Measurements from ENCODE around the gene SEC61A1. TPM values are rescaled to one million over a fixed set of nuclear protein-coding genes. Genes with fewer than 3 reads are reported as not detected.

The SEC61A1 gene
- 248 and 249 TPM in 2 replicates for total RNA-seq (2014; rRNA removed; shearing (Covaris generic))

DNA sequence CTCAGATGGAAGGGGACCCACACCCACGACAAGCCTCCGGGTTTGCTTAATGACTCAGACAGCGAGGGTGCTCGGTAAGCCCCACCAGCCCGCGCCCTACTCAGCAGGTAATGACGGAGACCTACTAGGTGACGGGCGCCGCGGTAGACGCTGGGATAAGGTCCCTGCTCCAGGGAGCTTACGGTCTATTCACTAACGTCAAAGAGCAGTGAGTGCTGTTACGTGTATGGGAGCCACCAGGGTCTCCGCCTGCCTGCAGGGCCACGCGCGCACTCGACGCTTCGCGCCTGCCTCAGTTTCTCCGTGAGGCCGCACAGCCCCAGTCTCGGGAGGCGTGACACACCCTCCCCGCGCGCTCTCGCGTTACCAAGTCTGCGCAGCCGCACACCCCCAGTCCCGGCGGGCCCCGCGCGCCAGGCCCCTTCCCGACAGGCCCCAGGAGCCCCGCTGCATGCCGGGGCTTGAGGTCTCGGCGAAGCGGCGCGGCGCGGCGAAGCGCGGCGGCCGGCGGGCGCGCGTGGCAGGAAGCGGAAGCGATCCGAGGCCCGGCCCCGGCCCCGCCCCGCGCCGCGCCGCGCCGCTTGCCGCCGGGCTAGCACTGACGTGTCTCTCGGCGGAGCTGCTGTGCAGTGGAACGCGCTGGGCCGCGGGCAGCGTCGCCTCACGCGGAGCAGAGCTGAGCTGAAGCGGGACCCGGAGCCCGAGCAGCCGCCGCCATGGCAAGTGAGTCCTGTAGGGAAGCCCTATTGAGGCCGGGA is at the start of gene SEC61A1:
Gene SEC61A1, plus strand, starts transcription at position 601 of the 758 bp plus-strand sequence. Its CDS starts 116 bp downstream, at position 717.
- peak; percentile 95 for DNase-seq (ENCODE audit: low spot score)

DNA sequence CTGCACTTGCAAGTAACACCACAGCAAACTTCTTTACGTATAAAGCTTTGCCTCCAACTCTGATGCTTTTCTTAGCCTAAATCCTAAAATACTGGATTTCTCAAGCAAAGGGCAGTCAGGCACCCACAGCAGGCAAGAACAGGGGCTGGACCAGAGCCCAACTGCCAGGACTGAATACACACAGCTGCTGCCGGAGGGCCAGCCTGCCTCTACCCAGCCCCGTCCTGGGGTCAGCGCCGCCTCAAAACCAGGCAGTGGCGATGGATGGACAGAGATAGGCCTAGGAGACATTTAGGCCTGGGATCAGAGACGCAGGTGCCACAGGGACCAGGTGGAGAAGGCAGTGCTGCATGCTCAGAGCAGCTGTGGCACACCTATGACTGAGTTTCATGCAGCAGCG is 47.6 kb upstream of the SEC61A1 start:
- no peak for DNase-seq (ENCODE audit: low spot score)

DNA sequence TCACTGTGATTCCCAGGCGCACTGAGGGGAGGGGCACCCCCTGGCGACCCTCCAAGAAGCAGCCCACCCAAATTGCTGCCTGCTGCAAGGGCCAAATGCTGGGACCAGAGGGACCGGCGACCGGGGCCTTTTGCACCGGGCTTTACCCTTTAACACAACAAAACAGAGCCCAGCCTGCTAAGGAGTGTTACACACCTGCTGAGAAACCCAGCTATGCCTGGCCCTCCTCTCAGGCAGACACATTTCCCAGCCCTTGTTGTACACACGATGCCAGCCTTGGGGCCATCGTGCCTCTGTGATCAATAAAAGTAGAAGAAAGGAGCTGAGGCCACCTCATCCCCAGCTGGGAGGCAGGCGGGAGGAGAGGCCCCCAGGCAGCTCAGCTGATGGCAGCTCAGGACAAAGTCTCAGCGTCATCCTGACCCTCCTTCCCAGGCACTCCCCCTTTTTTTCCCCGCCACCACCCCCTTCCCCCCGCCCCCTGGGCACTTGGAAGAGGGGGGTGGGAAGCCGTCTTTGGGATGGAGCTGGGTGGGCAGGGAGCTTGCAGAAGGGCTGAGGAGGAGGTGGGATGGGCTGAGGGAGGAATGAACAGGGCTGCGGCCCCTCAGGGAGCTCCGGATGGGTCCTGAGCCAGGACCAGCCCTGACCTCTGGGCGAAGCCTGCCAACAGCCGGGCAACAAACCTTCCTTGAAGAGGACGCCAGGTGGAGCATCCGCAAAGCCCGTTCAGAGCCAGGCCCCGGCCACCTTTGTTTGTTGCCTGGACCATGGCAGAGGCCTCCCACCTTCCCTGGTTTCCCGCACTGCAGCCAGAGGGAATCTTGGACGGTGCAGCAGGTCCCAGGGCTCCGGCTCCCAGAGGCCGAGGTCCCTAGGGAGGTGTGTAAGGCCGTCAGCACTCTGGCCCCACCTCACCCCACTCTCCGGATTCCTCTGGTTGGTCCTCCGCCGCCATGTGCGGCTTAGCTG is 45.9 kb upstream of the SEC61A1 start:
- no peak for DNase-seq (ENCODE audit: low spot score)

DNA sequence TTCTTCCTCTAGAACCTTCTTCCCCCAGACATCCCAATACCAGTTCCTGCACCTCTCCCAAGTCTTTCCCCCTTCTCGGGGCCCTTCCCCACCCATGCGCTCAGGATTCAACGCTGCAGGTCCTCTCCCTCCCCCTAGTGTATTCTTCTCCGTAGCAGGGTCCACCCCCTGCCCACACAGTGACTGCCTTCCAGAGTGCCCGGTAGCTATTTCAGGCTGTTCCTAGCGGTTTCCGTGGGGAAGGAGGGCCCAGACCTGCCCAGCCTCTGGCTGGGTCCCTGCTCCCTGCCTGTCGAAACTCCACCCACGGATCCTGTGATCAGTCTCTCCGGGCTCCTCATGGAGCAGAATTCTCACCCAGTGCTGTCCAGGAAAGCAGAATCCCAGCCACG is 45.2 kb upstream of the SEC61A1 start:
- no peak for DNase-seq (ENCODE audit: low spot score)

DNA sequence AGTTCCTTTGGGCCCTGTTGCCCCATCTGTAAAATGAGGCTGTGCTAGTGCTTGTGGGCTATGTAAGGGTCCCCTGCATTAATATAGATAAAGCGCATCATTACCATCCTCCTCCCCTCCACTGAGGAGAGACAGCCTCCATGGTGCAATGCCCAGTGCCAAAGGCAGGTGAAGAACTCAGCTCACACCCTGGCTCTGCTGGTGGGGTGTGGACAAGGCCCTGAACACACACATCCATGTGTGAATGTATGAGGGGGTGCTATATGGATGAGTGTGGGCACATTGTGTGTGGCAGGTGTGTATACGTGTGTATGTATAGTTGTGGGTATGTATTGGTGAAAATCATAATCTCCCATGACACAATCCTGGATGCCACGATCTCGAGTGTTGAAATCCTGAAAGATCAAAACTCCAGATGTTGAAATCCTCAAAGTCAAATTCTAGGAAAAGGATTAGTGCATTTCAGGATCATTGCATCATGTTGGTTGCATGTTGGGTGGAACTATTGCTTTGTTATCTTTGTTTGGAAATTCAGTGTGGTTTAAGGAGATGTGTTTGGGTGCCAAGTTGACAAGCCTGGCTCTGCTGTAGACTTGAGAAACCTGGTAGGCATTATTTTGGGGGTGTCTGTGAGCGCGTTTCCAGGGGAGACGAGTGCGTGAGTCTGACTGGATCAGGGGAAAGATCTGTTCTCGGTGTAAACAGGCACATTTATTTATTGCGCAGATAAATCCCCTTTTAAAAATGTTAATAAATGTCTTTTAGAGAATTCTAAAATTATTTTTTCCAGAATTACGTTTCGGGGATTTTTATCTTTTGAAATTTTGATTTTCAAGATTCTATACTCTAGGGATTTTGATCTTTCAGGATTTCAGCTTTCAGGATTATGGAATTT is 42.0 kb upstream of the SEC61A1 start:
- DNase-seq (ENCODE audit: low spot score), result no peak

DNA sequence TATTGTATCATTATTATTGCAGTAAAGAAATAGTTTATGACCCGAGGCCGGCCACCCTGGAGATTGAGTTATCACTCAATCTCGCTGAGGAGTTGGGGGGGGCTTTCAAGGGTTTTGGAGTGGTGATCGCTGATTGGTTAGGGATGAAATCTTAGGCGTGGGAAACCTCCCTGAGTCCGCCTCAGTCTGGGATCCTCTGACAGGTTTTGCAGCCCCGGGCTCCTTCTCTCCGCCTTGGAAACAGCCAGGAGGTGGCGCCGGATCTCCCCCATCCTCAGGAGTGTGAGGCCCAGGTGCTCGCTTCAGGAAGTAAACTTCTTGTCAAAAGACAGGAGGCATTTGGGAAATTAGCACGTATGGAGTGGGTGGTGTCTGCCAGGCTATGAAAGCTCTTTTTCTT is 41.1 kb upstream of the SEC61A1 start:
- peak; percentile 85 for DNase-seq (ENCODE audit: low spot score)

DNA sequence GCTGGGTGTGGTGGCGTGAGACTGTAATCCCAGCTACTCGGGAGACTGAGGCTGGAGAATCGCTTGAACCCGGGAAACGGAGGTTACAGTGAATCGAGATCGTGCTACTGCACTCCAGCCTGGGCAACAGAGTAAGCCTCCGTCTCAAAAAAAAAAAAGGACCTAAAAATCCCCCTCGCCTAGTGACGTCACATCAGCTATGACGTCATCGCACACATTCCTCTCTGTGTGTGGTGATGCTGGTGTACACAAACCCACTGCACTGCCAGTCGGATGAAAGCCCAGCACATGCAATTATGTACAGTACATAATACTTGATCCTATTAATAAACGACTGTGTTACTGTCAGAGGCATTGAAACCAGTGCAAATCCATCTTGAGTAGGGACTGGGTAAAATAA is 40.2 kb upstream of the SEC61A1 start:
- DNase-seq (ENCODE audit: low spot score), result no peak

DNA sequence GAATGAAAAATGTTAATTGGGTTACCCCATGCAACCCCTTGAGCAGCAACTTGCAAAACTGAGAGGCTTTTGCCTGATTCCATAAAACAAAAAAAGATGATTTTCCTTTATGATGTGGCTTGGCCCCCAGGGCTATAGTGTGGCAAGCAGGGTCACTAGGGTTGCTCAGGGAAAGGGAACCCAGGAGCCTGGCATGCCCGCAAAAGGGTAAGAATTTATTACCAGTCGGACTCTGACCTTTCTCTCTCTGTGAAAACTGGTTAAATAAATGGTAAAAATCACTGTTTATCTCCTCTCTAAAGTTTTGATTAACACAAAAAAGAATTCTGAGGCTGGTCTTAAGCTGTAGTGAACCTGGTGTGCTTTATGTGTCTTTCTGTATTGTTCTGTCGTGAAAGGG is 37.7 kb upstream of the SEC61A1 start:
- DNase-seq (ENCODE audit: low spot score), result no peak

DNA sequence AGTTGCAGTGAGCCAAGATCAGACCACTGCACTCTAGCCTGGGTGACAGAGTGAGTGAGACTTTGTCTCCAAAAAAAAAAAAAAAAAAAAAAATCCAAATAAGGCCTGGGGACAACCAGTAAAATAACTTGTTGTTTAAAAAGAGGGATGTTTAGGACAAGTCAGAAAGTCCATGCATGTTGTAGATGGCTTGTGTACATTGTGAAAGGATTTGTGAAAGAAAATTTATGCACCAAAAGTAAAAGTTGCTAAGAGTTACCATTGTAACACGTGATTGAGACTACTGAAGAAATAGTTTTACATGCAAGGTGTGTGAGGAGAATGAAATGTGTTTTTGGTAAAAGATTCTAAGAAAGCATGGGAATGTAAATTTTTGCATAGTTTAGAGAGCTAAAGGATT is 35.7 kb upstream of the SEC61A1 start:
- no peak for DNase-seq (ENCODE audit: low spot score)

DNA sequence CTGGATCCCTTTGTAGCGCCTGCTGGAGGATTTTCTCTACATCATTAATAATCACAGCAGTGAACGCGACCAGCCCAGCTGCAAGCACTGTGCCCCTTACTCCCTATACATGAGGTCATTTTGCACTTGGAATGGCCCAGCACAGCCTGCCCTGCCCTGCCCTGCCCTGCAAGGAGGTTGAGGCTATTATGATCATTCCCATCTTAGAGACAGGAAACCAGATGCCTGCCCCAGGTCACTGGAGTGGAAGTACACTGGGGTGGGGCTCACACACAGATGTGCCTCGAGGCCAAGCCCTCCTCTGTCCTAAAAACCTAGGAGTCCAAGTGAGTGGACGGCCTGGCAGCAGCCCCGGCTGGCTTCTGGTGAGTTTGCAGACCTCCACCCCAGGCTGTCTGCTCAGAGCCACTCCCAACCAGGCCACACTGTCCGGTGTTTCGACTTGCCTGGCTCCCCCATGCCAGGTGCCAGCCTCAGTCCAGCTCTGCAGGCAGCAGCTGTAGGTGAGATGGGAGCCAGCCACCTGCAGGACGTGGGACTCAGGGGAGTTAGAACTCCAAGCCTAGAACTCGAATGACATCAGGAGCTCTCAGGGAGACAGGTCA is 30.4 kb upstream of the SEC61A1 start:
- DNase-seq (ENCODE audit: low spot score), result no peak

DNA sequence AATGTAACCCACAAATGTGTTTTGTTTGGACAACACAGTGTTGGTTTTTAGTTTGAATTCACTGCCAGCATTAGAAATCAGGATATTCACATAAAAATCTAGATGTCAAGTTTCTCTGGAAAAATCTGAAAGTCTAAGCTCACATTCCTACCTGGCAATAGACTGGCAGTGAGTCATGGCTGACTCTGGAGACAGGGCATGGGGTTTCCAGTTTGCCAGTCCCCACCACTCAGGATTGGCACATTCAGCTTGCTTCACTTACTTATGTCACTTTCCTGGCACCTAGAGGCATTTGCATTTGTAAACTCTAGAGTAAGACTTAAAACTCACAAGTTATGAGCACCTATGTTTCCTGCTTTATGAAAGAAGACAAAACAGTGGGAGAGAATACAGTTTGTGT is 19.1 kb upstream of the SEC61A1 start:
- no peak for DNase-seq (ENCODE audit: low spot score)

DNA sequence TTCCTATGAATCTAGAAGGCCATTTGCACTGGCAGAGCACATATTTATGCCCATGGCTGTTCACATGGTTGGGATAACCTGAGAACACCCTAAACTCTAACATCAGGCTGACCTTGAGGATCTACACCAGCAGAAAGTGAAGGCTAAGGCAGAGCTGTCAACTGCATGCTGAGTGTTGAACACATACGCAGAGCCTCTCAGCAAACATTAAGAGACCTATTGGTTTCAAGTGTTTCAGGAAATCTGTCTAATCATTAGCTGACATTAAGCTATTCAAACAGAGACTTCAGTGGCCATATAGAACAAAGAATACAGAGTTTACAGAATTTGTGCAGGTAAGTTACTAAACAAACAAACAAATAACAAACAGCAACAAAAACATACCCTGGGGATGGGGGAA is 16.1 kb upstream of the SEC61A1 start:
- DNase-seq (ENCODE audit: low spot score), result no peak

DNA sequence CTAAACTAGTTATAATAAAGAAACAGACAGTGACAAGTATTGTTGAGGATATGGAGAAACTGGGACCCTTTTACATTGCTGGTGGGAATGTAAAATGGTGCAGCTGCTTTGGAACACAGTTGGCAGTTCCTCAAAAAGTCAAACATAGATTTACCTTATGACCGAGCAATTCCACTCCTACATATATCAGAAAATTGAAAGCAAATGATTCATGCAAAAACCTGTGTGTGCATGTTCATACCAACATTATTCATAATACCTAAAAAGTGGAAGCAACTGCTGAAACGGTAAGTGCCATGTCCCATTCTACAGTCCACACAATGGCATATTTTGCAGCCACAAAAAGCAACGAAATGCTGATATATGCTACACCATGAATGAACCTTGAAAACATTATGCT is 12.2 kb upstream of the SEC61A1 start:
- no peak for DNase-seq (ENCODE audit: low spot score)

DNA sequence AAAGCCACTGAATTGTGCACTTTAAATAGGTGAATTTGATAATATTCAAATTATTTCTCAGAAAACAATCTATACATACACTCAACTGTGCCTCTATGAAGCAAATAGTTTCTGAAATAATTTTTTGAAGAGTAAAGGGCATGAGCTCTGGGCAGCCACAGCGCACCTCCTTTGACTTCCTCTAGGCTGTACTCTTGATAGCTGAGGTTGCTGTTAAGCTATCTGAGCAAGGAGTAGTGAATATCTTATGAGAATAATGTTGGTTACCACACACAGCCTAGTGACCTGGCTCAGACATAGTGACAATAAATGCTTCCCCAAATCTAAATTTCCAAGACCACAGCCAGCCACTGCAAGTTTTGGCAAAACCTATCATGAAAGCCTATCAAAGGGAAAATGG is 11.6 kb upstream of the SEC61A1 start:
- no peak for DNase-seq (ENCODE audit: low spot score)

DNA sequence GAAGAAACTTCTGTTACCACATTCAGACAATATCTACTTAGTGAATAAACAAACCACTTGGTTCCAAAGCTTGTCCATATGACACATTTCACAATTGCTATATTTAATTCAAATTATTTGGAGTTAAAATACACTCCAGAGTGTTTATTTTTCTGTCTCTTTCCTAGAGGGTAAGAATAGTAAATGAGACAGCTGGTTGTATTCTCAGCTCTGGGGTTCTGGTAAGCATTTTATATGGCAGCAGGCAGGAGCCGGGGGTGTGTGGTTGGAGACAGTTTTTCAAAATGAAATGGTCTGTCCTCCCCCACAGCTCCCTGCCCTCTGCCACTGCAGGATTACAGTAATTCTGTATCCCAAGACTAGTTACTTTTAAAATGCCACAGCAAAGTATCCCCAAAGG is 10.9 kb upstream of the SEC61A1 start:
- no peak for DNase-seq (ENCODE audit: low spot score)

DNA sequence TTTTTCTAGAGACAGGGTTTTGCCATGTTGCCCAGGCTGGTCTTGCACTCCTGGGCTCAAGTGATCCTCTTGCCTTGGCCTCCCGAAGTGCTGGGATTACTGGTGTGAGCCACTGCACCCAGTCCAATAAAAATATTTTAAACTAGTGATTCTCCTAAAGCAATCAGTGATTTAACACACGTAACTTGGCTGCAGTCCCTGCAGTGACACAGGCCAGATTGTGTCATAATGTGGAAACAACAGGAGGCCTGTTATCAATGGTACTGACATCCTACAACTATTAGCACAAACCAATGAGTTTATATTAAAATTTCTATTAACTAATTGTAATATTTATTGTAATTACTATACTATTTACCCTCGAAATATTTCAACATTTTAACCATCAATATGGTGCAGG is 1.6 kb upstream of the SEC61A1 start:
- no peak for DNase-seq (ENCODE audit: low spot score)

DNA sequence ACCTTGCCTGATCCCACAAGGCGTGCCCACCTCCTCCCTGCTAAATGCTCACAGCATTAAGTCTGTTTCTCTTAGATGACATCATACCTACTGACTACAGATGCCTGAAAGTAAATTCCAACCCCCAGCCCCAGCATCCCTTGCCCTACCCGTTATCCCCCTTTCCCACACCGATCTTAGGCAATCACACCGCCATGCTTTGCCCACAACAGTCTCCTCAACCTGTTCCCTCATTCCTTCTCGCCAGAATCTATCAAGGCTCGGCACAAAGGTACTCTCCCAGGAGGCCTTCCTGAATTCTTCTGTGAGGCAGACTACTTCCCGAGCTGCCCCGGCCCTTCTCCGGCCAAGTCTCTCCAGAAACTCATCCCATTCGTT is 789 bp upstream of the SEC61A1 start:
- no peak for DNase-seq (ENCODE audit: low spot score)

DNA sequence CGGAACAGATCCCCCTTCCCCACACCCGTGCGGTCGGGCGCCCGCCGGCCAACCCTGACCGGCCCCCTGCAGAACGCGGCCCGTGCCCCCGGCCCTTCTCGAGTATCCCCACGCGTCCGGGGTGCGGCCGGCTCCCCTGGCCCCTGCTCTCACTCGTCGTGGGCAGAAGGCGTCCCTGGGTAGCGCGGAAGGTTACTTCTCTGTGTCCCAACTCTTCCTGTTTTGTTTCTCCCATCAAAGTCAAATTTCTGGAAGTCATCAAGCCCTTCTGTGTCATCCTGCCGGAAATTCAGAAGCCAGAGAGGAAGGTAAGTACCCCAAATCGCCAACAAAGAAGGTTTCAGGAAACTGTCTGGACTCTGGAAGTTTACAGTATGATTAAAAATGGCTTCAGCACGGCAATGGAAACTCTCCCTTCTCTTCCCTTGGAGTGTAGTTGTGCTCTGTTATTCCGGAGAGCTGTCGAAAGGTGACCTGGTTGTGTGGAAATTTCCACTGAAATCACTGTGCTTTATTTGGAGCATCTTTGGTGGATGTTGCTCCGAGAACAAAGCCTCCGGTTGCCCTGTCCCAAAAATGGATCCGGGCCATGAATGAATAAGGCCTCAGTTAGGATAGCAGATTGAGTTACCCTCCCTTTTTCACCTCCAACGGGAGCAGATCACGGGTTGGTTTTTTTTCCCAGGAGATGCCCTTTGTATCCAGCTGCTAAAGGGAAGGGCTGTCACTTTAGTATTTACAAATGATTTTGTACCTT is 536 bp downstream of the SEC61A1 start:
- DNase-seq (ENCODE audit: low spot score), result peak; percentile 52

DNA sequence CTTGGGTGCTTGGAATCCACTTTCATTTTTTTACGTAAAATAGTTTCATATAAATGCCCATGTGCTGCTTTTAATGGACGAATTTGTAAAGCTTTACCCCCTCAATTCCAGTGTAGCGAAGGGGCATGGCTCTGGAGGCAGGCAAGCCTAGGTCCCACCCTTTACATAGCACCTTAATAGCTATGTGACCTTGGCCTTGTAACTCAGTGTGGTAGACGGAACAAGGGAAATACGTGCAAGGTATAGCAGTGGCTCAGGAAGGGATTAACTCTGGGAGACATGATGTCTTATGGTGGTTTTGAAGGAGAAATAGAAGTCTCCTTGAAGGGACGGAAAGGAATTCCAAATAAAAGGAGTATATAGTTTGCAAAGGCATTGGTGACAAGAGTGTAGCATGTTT is 1.4 kb downstream of the SEC61A1 start:
- no peak for DNase-seq (ENCODE audit: low spot score)

DNA sequence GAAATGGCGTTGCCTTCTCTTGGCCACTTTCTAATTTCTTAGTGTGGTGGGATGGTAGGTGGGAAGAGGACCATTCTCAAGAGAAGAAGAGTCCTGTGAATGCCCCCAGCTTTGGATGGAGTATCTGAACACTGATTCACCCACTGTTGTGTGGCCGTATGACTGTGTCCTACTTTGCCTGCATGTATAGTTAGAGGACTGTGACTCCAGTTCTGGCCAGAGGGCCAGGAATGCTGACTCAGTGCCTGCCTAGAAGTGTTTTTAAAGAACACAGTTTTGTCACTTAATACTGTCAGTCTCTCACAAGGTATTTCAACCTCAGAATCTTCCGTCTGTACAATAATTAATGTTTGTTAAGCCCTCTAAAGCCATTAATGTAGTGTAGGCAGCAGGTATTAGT is 2.1 kb downstream of the SEC61A1 start:
- DNase-seq (ENCODE audit: low spot score), result no peak

DNA sequence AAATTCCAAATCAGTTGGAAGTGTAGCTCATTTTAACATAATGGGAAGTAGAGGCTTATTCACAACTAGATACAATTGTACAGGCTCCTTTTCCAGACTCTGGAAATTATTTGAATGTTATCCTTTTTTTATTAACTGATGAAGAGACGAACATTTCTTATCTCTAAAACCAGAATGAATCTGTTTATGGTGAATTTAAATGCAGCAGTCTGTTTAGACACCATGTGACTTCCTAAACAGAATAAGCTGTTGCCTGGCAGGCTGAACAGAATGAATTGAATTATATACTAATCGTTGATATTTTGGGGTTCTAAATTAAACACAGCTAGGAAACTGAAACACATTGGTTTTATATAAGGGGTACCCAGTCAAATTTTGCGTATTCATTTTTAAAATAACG is 4.0 kb downstream of the SEC61A1 start:
- no peak for DNase-seq (ENCODE audit: low spot score)

Data from HT-29 (cell line).